ENCODE data around the gene PAPLN.
"Not testable (repeated sequence)": the region's sequence is repeated elsewhere in the genome, so short reads cannot be mapped to it uniquely, and the experiment has no call there.

PAPLN gene

DNA sequence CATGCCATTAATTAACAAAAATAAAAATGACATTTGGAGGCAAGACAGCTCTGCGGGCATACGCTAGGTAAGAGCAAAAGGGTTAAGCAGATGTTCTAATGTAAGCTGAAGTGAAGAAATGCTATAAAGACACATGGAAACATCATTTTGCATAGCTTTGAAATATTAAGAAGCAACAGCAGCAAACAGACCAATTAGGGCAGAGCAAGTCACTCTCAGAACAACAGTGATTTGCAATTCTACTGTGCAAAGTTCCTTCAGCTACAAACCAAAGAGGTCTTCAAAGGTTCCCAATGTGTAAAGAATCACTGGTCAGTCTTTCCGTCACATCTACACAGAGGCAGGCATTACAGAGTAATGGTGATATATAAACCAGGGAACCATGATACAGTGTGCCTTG lies 68.2 kb downstream of the PAPLN start:
- no peak for DNase-seq

DNA sequence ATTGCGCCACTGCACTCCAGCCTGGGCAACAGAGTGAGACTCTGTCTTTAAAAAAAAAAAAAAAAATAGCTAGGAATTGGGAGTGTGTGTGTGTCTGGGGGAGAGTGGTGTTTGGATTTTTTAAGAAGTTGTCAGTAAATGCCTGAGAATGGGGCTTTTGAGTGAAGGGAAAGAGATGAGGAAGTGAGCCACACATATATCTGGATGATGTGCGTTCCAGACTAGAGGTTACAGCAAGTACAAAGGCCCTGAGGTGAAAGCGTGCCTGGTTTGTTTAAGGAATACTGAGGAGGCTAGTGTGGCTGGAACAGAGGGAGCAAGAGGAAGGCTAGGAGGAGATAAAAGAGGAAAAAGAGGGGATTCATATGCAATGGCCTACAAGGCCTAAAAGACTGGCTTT lies 70.0 kb downstream of the PAPLN start:
- DNase-seq = no peak

DNA sequence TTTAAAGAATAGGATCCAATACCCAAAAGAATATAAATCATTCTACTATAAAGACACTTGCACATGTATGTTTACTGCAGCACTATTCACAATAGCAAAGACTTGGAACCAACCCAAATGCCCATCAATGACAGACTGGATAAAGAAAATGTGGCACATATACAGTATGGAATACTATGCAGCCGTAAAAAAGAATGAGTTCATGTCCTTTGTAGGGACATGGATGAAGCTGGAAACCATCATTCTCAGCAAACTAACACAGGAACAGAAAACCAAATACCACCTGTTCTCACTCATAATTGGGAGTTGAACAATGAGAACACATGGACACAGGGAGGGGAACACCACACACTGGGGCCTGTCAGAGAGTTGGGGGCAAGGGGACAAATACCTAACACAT lies 71.9 kb downstream of the PAPLN start:
- DNase-seq = not testable (repeated sequence)

DNA sequence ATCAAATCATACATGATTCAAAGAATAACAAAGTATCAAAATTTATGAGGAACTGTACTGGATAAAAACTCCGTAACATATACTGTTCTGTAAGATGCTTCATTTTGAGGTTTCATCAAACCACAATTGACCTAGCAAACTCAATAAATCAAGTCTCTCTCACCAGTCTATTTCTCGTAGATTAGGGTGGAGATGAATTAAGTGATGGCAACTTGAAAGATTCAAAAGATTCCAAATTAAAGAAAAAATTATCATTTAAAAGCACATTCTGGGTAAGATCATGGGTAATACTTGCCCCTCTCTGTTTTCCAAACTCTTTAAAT lies 74.4 kb downstream of the PAPLN start:
- no peak for DNase-seq

DNA sequence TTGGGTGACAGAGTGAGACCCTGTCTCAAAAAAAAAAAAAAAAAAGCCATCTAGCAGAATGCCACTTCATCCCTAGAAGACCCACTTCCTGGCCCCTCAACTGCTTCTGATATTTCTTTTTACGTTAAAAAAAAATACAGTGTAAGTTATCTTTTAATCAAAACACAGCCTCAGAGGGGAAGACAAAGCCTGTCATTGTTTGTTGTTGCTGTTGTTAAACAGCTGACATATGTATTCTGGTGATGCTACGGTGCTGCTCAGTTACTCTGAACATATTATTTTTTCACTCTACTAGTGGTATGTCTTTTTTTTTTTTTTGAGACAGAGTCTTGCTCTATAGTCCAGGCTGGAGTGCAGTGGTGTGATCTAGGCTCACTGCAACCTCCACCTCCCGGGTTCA lies 75.4 kb downstream of the PAPLN start:
- peak in 1 of 5 experiments; percentile 35 for DNase-seq

DNA sequence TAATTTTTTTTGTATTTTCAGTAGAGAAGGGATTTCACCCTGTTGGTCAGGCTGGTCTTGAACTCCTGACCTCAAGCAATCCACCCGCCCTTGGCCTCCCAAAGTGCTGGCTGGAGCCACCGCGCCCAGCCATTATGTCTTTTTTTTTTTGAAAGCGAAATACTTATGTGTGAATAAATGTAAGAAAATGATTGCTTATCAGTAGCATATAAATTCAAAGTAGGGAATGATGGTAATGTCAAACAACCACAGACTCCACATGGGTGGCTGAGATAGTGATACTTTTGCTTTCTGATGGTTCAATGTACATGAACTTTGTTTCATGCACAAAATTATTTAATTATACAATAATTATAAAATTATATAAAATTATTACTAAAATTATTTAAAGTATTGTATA lies 75.8 kb downstream of the PAPLN start:
- no peak for DNase-seq

DNA sequence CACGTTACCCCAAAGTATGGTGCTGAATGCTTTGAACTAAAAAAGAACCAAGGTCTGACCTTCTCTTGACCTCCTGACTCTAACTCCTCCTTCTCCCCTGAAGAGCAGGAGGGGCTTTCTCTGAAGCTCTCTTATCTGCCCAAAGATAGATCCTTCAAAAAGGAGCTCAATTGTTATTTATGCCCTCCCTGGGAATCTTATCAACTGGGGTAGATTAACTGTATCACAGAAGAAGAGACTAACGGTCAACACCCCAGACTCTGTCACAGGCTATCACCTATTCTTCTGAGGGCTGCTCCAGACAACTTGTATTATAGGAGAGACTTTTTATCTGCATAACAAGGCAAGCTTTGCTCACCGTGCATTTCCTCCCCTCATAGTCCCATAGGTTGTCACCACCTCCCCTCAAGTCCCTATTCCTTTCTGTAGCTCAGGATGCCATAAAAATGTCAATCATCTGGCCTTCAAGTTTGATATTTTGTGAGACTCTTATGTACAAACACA lies 86.6 kb downstream of the PAPLN start:
- no peak for DNase-seq

All from T-helper 2 cell (primary cell).